Prostate gland (tissue), 2 donors: ENCODE results near the gene ARHGAP24.

Experiments used
- POLR2A ChIP-seq: fragments of 450-650 bp; IDR thresholded peaks from one replicate; pipeline ENCODE4 v1.6.1; 2016; ENCODE audit warnings: antibody characterized with exemption, mild to moderate bottlenecking
- TF ChIP-seq, protein P1 (sequence below), 4 experiments: fragments of 200-600 bp in 2 of 4; fragments of 450-650 bp in 2 of 4; sonication (generic) in 2 of 4; IDR thresholded peaks; 1 replicate in 3 of 4; 2 replicates in 1 of 4; pipeline ENCODE4 v1.5.1; 2016 to 2019; ENCODE audit warnings: antibody characterized with exemption in 4 of 4, mild to moderate bottlenecking in 2 of 4, moderate library complexity in 2 of 4

DNA sequence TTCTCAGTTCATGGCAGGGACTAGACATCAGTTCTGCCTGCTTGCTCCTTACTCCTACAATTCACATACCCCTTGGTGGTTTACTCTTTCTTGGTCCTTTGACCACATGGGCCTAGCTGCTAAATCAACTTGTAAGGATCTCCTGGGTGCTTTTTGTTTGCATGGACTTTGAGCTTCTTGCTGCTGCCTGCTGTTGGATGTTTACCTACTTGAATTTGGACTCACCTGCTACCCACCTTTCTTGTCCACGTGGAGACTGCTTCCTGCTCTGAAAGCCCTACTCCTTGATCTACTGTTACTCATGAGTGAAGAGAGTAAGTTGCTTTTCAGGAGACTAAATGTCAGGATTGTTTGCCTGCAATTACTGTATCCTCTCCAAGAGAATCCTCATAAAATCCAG, 15.2 kb upstream of the ARHGAP24 start:
- TF ChIP-seq, protein P1, sequence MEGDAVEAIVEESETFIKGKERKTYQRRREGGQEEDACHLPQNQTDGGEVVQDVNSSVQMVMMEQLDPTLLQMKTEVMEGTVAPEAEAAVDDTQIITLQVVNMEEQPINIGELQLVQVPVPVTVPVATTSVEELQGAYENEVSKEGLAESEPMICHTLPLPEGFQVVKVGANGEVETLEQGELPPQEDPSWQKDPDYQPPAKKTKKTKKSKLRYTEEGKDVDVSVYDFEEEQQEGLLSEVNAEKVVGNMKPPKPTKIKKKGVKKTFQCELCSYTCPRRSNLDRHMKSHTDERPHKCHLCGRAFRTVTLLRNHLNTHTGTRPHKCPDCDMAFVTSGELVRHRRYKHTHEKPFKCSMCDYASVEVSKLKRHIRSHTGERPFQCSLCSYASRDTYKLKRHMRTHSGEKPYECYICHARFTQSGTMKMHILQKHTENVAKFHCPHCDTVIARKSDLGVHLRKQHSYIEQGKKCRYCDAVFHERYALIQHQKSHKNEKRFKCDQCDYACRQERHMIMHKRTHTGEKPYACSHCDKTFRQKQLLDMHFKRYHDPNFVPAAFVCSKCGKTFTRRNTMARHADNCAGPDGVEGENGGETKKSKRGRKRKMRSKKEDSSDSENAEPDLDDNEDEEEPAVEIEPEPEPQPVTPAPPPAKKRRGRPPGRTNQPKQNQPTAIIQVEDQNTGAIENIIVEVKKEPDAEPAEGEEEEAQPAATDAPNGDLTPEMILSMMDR (IDR thresholded peaks at IDR 0.05): no peak
- TF ChIP-seq POLR2A: no peak
